ENCODE results near the gene CPSF7.
A peak's percentile ranks its signal among the peaks of the same experiment; 100 is the strongest.
"Not testable (repeated sequence)": the region's sequence is repeated elsewhere in the genome, so short reads cannot be mapped to it uniquely, and the experiment has no call there.

CPSF7 gene

GRCh38 chr11:61473370-61474012, 43.7 kb upstream of the CPSF7 start:
- DNase-seq (ENCODE audit: low read depth) = peak; percentile 18
- H3K4me3 ChIP-seq (replicated peaks; ENCODE audit: low read depth, low read length) = no peak overlapping the region
- TF ChIP-seq, protein P1, sequence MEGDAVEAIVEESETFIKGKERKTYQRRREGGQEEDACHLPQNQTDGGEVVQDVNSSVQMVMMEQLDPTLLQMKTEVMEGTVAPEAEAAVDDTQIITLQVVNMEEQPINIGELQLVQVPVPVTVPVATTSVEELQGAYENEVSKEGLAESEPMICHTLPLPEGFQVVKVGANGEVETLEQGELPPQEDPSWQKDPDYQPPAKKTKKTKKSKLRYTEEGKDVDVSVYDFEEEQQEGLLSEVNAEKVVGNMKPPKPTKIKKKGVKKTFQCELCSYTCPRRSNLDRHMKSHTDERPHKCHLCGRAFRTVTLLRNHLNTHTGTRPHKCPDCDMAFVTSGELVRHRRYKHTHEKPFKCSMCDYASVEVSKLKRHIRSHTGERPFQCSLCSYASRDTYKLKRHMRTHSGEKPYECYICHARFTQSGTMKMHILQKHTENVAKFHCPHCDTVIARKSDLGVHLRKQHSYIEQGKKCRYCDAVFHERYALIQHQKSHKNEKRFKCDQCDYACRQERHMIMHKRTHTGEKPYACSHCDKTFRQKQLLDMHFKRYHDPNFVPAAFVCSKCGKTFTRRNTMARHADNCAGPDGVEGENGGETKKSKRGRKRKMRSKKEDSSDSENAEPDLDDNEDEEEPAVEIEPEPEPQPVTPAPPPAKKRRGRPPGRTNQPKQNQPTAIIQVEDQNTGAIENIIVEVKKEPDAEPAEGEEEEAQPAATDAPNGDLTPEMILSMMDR (IDR thresholded peaks at IDR 0.05; ENCODE audit: low read length, missing control alignments) = no peak

DNA sequence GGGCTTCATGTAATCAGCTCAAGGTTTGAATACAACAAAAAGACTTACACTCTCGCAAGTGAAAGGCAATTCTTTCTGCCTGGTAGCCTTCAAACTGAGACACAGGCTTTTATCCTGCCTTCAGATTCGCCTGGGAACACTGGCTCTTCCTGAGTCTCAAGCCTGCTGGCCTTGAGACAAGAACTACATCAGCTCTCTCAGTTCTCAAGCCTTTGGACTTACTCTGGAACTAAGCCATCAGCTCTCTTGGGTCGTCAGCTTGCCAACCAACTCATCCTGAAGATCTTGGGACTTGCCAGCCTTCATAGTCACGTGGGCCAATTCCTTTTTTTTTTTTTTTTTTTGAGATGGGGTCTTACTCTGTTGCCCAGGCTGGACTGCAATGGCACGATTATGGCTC, 43.1 kb upstream of the CPSF7 start:
- DNase-seq (ENCODE audit: low read depth) = peak; percentile 73
- TF ChIP-seq, protein P1 (IDR thresholded peaks at IDR 0.05; ENCODE audit: low read length, missing control alignments) = no peak

DNA sequence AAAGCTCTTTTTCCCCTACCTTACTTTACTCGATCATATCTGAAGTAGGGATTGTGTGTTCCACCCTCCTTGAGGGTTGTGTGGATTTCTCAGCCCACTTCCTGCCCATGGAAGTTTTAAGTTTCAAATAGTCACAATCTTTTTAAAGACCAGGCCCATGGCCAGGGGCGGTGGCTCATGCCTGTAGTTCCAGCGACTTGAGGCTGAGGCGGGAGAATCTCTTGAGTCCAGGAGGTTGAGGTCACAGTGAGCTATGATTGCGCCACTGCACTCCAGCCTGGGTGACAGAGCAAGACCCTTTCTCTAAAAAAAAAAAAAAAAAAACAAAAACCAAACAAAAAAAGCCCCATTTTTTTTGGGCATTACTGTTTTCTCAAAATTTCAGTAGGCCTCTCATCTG, 42.5 kb upstream of the CPSF7 start:
- no peak overlapping the region for H3K4me3 ChIP-seq (replicated peaks; ENCODE audit: low read depth, low read length)
- TF ChIP-seq, protein P1 (IDR thresholded peaks at IDR 0.05; ENCODE audit: low read length, missing control alignments) = no peak
- peak; percentile 24 for DNase-seq (ENCODE audit: low read depth)

More for the DNA sequence above, 43.1 kb upstream of the CPSF7 start:
- H3K4me3 ChIP-seq (replicated peaks; ENCODE audit: low read depth, low read length) = no peak overlapping the region

GRCh38 chr11:61468002-61468401, 38.2 kb upstream of the CPSF7 start:
- TF ChIP-seq, protein P1 (IDR thresholded peaks at IDR 0.05; ENCODE audit: low read length, missing control alignments) = no peak
- DNase-seq (ENCODE audit: low read depth) = no peak
- no peak overlapping the region for H3K4me3 ChIP-seq (replicated peaks; ENCODE audit: low read depth, low read length)

DNA sequence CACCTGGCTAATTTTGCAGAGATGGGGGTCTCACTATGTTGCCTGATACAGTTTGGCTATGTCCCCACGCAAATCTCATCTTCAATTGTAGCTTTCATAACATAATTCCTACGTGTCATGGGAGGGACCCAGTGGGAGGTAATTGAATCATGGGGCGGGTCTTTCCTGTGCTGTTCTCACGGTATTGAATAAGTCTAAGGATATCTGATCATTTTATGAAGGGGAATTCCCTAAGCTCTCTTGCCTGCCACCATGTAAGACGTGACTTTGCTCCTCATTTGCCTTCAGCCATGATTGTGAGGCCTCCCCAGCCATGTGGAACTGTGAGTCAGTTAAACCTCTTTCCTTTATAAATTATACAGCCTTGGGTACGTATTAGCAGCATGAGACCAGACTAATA, 37.8 kb upstream of the CPSF7 start:
- H3K4me3 ChIP-seq (replicated peaks; ENCODE audit: low read depth, low read length); DNase-seq (ENCODE audit: low read depth): not testable (repeated sequence)

GRCh38 chr11:61460986-61461385, 31.2 kb upstream of the CPSF7 start:
- H3K4me3 ChIP-seq (replicated peaks; ENCODE audit: low read depth, low read length) = no peak overlapping the region
- DNase-seq (ENCODE audit: low read depth) = no peak
- TF ChIP-seq, protein P1 (IDR thresholded peaks at IDR 0.05; ENCODE audit: low read length, missing control alignments) = no peak

DNA sequence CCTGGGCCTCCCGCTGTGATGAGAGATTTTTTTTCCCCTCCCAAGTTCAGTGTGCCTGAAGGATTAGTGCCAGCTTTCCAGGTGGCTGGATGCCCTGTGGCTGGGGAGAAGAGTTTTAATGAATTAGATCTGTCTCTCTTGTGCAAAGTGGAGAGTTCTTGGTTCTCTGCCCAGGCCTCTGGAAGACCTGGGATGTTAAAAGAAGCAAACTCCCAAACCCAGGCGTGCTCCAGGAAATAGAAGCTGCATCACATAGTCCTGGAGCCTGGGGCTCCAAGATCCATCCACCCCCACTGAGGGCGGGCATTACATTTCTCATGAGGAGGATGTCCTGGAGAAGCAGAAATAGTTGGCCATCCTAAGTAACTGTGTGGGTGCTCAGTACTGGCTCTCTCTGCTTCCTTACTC, 30.7 kb upstream of the CPSF7 start:
- H3K4me3 ChIP-seq (replicated peaks; ENCODE audit: low read depth, low read length) = no peak overlapping the region
- TF ChIP-seq, protein P1 (IDR thresholded peaks at IDR 0.05; ENCODE audit: low read length, missing control alignments) = no peak
- DNase-seq (ENCODE audit: low read depth) = no peak

Measured in fibroblast of pulmonary artery (primary cell).